ENCODE measurements around the gene TECPR1.

The TECPR1 gene

GRCh38 chr7:98178762-98179490, 73.1 kb downstream of the TECPR1 start:
- no peak for ATAC-seq (replicated peaks)
- H3K4me1 Mint-ChIP-seq (ENCODE audit: low read depth in 2 of 2): no peaks in the 10 kb centered on the region
- H3K4me3 Mint-ChIP-seq: no peak overlapping the region
- no peaks in the 10 kb centered on the region for H3K27me3 Mint-ChIP-seq
- no peak overlapping the region for H3K27ac Mint-ChIP-seq
- peaks cover 14% of the 10 kb centered on the region for H3K36me3 Mint-ChIP-seq (ENCODE audit: insufficient read depth)
- H3K9me3 Mint-ChIP-seq: no peaks in the 10 kb centered on the region
- DNase-seq: no peak

- no peak for ATAC-seq (replicated peaks)
- no peak for DNase-seq
- Mint-ChIP-seq H3K36me3 (ENCODE audit: insufficient read depth) (peaks cover 14% of the 10 kb centered on the region), H3K27me3 (no peaks in the 10 kb centered on the region), H3K9me3 (no peaks in the 10 kb centered on the region), H3K4me3 (no peak overlapping the region), H3K27ac (no peak overlapping the region), H3K4me1 (ENCODE audit: low read depth in 2 of 2) (no peaks in the 10 kb centered on the region)
These were observed 73.7 kb downstream of the TECPR1 start for GRCh38 chr7:98178321-98178720.

GRCh38 chr7:98177553-98177952, 74.5 kb downstream of the TECPR1 start:
- H3K4me3 Mint-ChIP-seq: no peak overlapping the region
- ATAC-seq (replicated peaks) (no peak), DNase-seq (no peak)
- H3K27me3 Mint-ChIP-seq: no peaks in the 10 kb centered on the region
- H3K36me3 Mint-ChIP-seq (ENCODE audit: insufficient read depth): peaks cover 14% of the 10 kb centered on the region
- no peaks in the 10 kb centered on the region for H3K9me3 Mint-ChIP-seq
- no peaks in the 10 kb centered on the region for H3K4me1 Mint-ChIP-seq (ENCODE audit: low read depth in 2 of 2)
- H3K27ac Mint-ChIP-seq: no peak overlapping the region

GRCh38 chr7:98175260-98175940, 76.6 kb downstream of the TECPR1 start:
- Mint-ChIP-seq H3K9me3 (no peaks in the 10 kb centered on the region), H3K36me3 (ENCODE audit: insufficient read depth) (peaks cover 21% of the 10 kb centered on the region), H3K27me3 (no peaks in the 10 kb centered on the region), H3K4me3 (no peak overlapping the region), H3K27ac (no peak overlapping the region), H3K4me1 (ENCODE audit: low read depth in 2 of 2) (no peaks in the 10 kb centered on the region)
- ATAC-seq (replicated peaks): no peak
- DNase-seq: no peak

- DNase-seq (no peak), ATAC-seq (replicated peaks) (no peak)
- Mint-ChIP-seq H3K9me3 (no peaks in the 10 kb centered on the region), H3K4me1 (ENCODE audit: low read depth in 2 of 2) (no peaks in the 10 kb centered on the region), H3K27me3 (no peaks in the 10 kb centered on the region), H3K27ac (no peak overlapping the region), H3K4me3 (no peak overlapping the region), H3K36me3 (ENCODE audit: insufficient read depth) (peaks cover 21% of the 10 kb centered on the region)
These were observed 77.4 kb downstream of the TECPR1 start for GRCh38 chr7:98174334-98175259.

- Mint-ChIP-seq H3K36me3 (ENCODE audit: insufficient read depth) (peaks cover 15% of the 10 kb centered on the region), H3K27ac (peak overlapping the region in 1 of 2 donors; percentile 62), H3K9me3 (no peaks in the 10 kb centered on the region), H3K4me1 (ENCODE audit: low read depth in 2 of 2) (peaks cover 4 to 8% of the 10 kb centered on the region in 2 donors), H3K27me3 (no peaks in the 10 kb centered on the region), H3K4me3 (no peak overlapping the region)
- DNase-seq (no peak), ATAC-seq (replicated peaks) (no peak)
These were observed 80.6 kb downstream of the TECPR1 start for GRCh38 chr7:98171449-98171848.

GRCh38 chr7:98170966-98171365, 81.1 kb downstream of the TECPR1 start:
- Mint-ChIP-seq H3K4me1 (ENCODE audit: low read depth in 2 of 2) (peaks cover 6 to 10% of the 10 kb centered on the region in 2 donors), H3K9me3 (no peaks in the 10 kb centered on the region)
- DNase-seq: no peak

GRCh38 chr7:98168904-98169621, 83.0 kb downstream of the TECPR1 start:
- H3K27me3 Mint-ChIP-seq: no peaks in the 10 kb centered on the region
- peak overlapping the region in 1 of 2 donors; percentile 36 for H3K27ac Mint-ChIP-seq

More at GRCh38 chr7:98170966-98171365, 81.1 kb downstream of the TECPR1 start:
- peaks cover 12% of the 10 kb centered on the region for H3K36me3 Mint-ChIP-seq (ENCODE audit: insufficient read depth)
- ATAC-seq (replicated peaks): no peak
- H3K27ac Mint-ChIP-seq: peak overlapping the region in 1 of 2 donors; percentile 62
- no peak overlapping the region for H3K4me3 Mint-ChIP-seq
- no peaks in the 10 kb centered on the region for H3K27me3 Mint-ChIP-seq

GRCh38 chr7:98168181-98168903, 83.7 kb downstream of the TECPR1 start:
- peak; percentile 55 to 67 (median 67) for DNase-seq
- ATAC-seq (replicated peaks): peak; percentile 93
- Mint-ChIP-seq H3K4me3 (no peak overlapping the region), H3K27ac (peak overlapping the region in 1 of 2 donors; percentile 59), H3K27me3 (no peaks in the 10 kb centered on the region), H3K36me3 (ENCODE audit: insufficient read depth) (peaks cover 7% of the 10 kb centered on the region), H3K4me1 (ENCODE audit: low read depth in 2 of 2) (peaks cover 7 to 14% of the 10 kb centered on the region in 2 donors), H3K9me3 (no peaks in the 10 kb centered on the region)

More at GRCh38 chr7:98168904-98169621, 83.0 kb downstream of the TECPR1 start:
- H3K4me1 Mint-ChIP-seq (ENCODE audit: low read depth in 2 of 2): peaks cover 7 to 14% of the 10 kb centered on the region in 2 donors
- no peaks in the 10 kb centered on the region for H3K9me3 Mint-ChIP-seq
- ATAC-seq (replicated peaks): no peak
- no peak overlapping the region for H3K4me3 Mint-ChIP-seq
- no peak for DNase-seq
- peaks cover 7% of the 10 kb centered on the region for H3K36me3 Mint-ChIP-seq (ENCODE audit: insufficient read depth)

GRCh38 chr7:98167653-98168052, 84.4 kb downstream of the TECPR1 start:
- Mint-ChIP-seq H3K27ac (peak overlapping the region in 1 of 2 donors; percentile 59), H3K9me3 (no peaks in the 10 kb centered on the region), H3K27me3 (no peaks in the 10 kb centered on the region), H3K4me1 (ENCODE audit: low read depth in 2 of 2) (peaks cover 7 to 14% of the 10 kb centered on the region in 2 donors), H3K36me3 (ENCODE audit: insufficient read depth) (peaks cover 7% of the 10 kb centered on the region), H3K4me3 (no peak overlapping the region)
- ATAC-seq (replicated peaks) (no peak), DNase-seq (no peak)

- H3K9me3 Mint-ChIP-seq: no peaks in the 10 kb centered on the region
- DNase-seq (no peak), ATAC-seq (replicated peaks) (no peak)
- H3K27ac Mint-ChIP-seq: no peak overlapping the region
- no peak overlapping the region for H3K4me3 Mint-ChIP-seq
- H3K36me3 Mint-ChIP-seq (ENCODE audit: insufficient read depth): no peaks in the 10 kb centered on the region
- H3K27me3 Mint-ChIP-seq: no peaks in the 10 kb centered on the region
- peaks cover 7 to 14% of the 10 kb centered on the region in 2 donors for H3K4me1 Mint-ChIP-seq (ENCODE audit: low read depth in 2 of 2)
These were observed 85.4 kb downstream of the TECPR1 start for GRCh38 chr7:98166668-98166970.

- Mint-ChIP-seq H3K27ac (no peak overlapping the region), H3K4me3 (no peak overlapping the region), H3K4me1 (ENCODE audit: low read depth in 2 of 2) (peaks cover 7 to 14% of the 10 kb centered on the region in 2 donors), H3K36me3 (ENCODE audit: insufficient read depth) (no peaks in the 10 kb centered on the region), H3K27me3 (no peaks in the 10 kb centered on the region), H3K9me3 (no peaks in the 10 kb centered on the region)
- ATAC-seq (replicated peaks) (peak; percentile 59), DNase-seq (peak; percentile 30 to 45 (median 43))
These were observed 86.0 kb downstream of the TECPR1 start for GRCh38 chr7:98165827-98166667.

All from effector memory CD8-positive, alpha-beta T cell (primary cell).